MM.1S (cell line): ENCODE results near the gene ADSS2.

Experiments used
- CTCF ChIP-seq: fragments of 300-600 bp; sonication (generic); IDR thresholded peaks from 2 replicates; pipeline ENCODE4 v1.5.1; 2016; ENCODE audit warnings: antibody characterized with exemption, low read length, mixed read lengths
- EZH2 ChIP-seq: fragments of 300-600 bp; sonication (generic); optimal IDR thresholded peaks from 2 replicates; pipeline ENCODE3; 2017; ENCODE audit warnings: low read depth, mild to moderate bottlenecking, antibody characterized with exemption, low read length, mixed read lengths

DNA sequence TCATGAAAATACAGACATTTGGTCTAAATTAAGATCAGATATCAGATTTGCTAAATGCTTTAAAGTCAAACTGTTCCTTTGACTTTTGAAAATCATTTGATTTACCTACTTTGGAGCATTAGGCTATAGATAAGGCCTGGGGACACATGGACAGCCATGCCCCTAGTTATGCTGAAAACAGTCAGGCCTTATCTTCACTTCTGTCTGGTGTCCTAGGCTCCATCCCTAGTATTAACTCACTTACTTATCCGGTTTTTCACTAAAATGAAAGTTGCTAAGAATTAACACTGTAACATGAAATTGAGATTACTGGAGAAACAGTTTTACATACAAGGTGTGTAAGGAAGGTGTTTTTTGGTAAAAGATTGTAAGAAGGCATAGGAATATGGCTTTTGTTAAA is 4.9 kb upstream of the ADSS2 start:
- no peak for TF ChIP-seq CTCF
- TF ChIP-seq EZH2 = no peak
